Measurements from ENCODE around the gene DKC1.
"Not testable (repeated sequence)": the region's sequence is repeated elsewhere in the genome, so short reads cannot be mapped to it uniquely, and the experiment has no call there.

Gene DKC1

GRCh38 chrX:154793084-154793795 is 30.6 kb downstream of the DKC1 start:
- no peak for DNase-seq

DNA sequence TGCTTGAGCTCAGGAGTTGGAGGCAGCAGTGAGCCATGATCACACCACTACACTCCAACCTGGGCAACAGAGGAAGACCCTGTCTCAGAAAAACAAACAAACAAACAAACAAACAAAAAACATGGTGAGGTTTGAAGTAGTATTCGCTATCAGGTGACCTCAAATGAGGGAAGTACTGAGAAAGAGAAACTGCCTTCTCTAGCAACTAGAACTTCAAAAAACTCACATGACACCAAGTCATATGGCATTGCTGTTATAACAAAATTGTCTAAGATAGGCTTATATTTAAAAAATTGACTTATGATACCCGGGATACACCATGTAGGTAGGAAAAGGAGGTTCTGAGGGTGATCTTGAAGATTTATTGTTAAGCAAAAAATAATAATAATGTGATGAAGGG is 32.4 kb downstream of the DKC1 start:
- no peak for DNase-seq

- no peak for DNase-seq
These were observed 34.3 kb downstream of the DKC1 start for GRCh38 chrX:154797006-154797405.

- no peak for DNase-seq
These were observed 37.1 kb downstream of the DKC1 start for GRCh38 chrX:154799556-154800348.

GRCh38 chrX:154800478-154801210 is 38.0 kb downstream of the DKC1 start:
- DNase-seq, result no peak

GRCh38 chrX:154802947-154803346 is 40.3 kb downstream of the DKC1 start:
- DNase-seq, result no peak

GRCh38 chrX:154804261-154804956 is 41.7 kb downstream of the DKC1 start:
- DNase-seq, result no peak

- DNase-seq, result peak; percentile 81
These were observed 42.5 kb downstream of the DKC1 start, which contains the start of gene MPP1 for GRCh38 chrX:154804957-154805695. MPP1 (minus strand) TSS chrX:154805485; CDS start chrX:154805373, 112 bp downstream.

DNA sequence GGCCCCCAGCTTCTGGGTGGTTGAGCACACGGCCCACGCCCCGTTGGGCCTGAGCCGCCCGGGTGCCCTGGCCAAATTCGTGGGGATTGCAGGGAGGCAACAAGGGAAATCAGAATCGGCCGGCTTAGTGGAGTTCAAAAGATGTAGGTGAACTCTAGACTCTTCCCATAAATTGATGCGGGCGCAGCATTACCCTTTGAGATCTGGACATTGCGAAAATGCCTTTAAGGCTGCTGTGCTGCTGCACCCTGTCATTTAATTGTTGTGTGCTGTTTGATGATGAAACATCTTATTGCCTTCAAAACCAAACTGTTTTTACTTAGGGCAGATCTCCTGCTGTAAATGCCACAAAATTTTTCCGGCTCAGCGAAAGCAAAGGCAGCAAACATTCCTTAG is 43.0 kb downstream of the DKC1 start:
- no peak for DNase-seq

GRCh38 chrX:154806837-154807501 is 44.3 kb downstream of the DKC1 start:
- no peak for DNase-seq

DNA sequence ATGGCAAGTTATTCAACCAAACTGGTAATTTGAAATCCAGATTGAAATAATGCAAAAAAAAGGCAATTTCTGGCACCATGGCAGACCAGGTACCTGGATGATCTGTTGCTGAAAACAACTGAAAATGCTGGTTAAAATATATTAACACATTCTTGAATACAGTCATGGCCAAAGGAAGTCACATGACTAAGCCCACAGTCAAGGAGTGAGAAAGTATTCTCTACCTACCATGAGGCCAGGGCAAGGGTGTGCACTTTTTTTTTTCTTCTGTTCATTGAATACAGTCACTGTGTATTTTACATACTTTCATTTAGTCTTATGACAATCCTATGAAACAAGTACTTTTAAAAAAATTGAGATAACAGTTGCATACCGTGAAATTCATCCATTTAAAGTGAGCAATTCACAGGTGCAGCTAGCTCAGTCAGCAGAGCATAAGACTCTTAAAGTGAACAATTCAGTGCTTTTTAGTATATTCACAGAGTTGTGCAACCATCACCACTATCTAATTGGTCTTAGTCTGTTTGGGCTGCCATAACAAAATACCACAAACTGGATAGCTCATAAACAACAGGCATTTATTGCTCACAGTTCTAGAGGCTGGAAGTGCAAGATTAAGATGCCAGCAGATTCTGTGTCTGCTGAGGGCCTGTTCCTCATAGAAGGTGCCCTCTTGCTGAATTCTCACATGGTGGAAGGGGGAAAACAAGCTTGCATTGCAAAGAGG is 47.4 kb downstream of the DKC1 start:
- no peak for DNase-seq

GRCh38 chrX:154812341-154813101 is 49.9 kb downstream of the DKC1 start:
- no peak for DNase-seq

DNA sequence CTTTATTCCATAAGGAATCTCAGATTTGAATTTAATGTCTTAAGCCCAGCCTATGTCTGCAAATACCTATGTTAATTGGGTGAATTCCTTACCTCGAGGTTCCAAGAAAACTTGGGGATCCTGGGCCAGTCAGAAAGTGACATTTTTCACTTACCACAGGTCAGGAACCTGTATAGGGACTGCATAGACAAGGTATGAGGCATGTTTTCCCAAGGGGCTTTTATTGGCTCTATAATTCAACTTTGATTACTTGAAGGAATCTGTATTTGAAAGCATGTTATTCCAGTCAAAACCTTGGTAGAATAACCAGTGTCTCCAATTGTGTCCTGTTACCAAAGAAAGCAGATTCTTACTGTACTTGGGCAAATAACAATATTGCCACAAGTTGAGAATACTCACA is 51.1 kb downstream of the DKC1 start:
- DNase-seq, result no peak

- DNase-seq, result no peak
These were observed 52.7 kb downstream of the DKC1 start for GRCh38 chrX:154815274-154815818.

DNA sequence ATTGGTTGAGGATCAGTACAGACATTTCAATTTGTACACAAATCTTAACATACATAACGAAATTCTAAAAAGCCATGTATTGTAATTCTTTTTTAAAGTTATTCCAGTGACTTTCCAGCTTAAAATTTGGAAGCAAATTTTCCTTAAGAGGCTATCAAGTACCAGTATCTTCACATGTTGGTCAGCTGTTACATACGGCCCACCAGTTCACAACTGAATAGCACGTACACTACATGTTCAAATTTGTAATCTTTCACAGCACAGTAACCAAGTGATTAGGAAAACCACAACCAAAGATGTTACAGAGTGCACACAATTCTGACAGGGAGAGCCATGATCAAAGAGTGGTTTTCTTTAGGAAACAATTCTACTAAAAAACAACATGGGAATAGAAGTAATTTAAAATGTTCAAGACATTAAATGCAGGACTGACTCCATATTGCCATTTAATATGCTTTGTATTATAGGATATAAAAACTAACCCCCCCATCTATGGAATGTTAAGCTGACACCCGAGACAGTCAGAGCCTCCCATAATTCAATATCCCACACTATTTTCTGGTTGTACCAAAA is 53.7 kb downstream of the DKC1 start:
- DNase-seq, result not testable (repeated sequence)

GRCh38 chrX:154817048-154817618 is 54.5 kb downstream of the DKC1 start:
- DNase-seq, result not testable (repeated sequence)

GRCh38 chrX:154818916-154819770 is 56.5 kb downstream of the DKC1 start:
- no peak for DNase-seq

DNA sequence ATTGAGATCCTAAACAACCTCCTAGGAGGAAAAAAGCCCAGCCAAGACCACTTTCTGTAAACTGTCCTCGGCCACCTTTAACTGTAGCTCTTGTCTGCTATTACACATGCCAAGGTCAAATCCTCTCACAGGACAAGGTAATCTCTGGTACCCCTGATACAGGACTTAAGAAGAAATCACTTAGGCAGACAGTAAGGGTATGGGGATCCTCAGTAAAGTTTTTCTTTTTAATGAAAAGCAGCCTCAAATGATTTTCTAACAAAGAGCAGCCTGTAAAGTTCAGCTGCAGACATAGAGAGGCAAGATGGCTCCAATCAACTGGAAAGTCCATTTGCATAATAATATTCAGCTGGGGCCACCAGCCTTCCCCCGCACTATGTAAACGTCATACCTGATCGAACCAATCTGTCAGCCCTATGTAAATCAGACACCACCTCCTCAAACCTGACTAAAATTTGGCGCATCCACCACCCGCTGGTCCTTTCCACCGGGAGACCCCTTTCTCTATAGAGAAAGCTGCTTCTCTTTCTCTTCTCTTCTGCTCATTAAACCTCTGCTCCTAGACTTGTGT is 57.2 kb downstream of the DKC1 start:
- no peak for DNase-seq
